T1000 (cell line): ENCODE measurements around the gene PRKCA.
"Not testable (repeated sequence)": the region's sequence is repeated elsewhere in the genome, so short reads cannot be mapped to it uniquely, and the experiment has no call there.

Experiments used
- DNase-seq: peaks from one replicate; lab custom pipeline; 2025; ENCODE audit warnings: mixed read lengths; lab: John Stamatoyannopoulos, UW

The PRKCA gene

DNA sequence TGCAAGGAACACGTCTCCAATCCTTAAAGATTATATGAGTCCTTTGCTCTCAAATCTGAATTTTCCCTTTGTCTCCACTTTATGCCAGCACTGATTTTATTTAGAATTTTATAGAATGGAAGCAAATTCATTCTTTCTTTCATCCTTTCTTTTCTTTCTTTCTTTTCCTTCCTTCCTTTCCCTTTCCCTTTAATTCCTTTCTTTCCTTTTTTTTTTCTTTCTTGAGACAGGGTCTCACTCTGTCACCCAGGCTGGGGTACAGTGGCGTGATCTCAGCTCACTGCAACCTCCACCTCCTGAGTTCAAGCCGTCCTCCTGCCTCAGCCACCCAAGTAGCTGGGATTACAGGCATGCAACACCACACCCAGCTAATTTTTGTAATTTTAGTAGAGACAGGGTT, 187.2 kb downstream of the PRKCA start:
- DNase-seq = not testable (repeated sequence)

DNA sequence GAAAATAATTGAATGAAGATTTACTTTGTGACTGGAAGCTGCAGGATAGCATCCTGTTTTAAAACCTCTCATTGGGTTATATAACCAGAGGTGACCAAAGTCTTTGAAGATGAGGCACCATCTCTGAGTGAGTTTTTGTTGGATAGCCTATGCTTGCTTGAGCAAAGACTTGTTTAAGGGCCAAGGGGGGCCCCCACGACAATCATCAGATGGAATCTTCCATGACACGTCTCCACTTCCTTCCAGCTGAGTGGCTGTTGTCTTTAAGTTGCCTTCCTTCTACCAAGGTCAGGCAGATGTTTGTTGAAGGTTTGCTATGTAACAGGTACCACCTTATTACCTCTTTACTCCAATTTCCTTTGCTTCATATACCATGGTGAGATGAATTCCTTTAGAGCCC, 188.8 kb downstream of the PRKCA start:
- no peak for DNase-seq

DNA sequence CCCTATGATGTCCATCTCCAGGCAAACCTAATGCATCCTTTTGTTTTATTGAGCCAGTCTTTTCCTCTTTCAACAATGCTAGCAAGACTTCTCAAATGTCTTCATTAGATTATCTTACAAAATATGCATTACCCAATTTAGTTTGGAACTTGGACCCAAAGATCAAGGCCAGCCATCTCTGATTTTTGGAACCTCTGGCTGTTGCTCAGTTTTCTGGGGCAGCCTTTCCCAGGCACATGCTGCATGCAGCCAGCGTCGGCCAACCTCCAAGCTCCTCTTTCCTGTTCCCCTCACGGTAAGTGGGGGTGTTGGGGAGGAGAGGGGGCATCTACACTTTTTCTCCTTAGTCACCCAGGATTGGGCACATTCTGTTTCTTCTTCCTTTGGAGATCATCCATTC, 189.3 kb downstream of the PRKCA start:
- no peak for DNase-seq

DNA sequence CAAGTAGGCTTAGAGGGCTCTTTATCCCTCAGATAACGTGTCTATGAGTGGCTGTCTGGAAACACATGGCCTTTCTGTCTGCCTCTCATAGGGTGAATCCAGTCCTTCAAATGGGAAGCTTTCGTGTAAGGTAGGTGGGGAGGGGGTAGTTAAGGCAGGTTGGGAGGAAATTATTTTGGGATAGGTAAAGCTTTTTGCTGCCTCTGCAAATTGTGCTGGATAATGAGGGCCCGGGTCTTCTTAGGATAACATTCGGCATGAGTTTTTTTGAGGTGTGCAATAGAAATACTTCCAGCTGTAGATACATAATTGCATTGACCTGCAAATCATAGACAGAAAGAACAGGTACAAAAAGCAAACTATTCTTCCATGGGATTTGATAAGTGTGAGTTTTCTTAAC, 189.7 kb downstream of the PRKCA start:
- DNase-seq = no peak

DNA sequence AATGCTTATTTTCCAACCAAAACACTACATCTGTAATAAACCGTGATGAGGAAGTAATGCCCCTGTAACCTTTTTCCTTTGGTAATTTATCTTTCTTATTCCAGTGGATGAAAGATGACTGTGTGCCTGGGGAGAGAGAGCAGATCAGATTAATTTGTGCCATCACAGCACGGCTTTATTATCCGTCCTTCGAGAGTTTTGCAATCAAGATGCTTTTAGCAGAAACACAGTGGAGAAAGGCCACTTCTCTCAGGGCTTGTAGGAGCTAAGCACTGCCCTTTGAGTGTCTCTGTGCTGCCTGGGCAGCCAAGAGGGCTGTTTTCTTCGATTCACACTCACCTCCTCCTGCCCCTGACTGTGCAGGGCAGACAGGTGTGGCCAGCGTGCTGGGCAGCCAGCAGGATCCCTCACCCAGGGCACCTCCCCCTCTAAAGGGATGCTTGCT, 190.2 kb downstream of the PRKCA start:
- DNase-seq = no peak

GRCh38 chr17:66493283-66494019, 191.0 kb downstream of the PRKCA start:
- no peak for DNase-seq

- DNase-seq = peak; percentile 50
These were observed 191.8 kb downstream of the PRKCA start for GRCh38 chr17:66494023-66494803.

- no peak for DNase-seq
These were observed 192.6 kb downstream of the PRKCA start for GRCh38 chr17:66495035-66495434.

DNA sequence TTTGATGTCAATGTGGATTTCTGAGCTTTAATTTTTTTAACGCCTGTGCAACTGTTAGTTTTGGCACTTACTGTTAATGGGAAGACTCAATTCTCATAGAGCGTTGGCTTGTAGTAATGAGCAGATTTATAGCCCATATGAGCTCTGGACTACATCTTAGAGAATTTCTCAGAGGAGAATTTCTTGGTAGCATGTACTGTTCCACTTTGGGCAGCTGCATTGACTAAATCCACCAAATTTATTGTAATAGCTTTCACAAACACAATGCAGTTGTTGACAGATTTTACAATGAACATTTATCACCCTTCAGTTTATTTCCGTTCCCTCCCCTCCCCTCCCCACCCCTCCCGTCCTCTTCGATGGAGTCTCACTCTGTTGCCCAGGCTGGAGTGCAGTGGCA, 193.9 kb downstream of the PRKCA start:
- DNase-seq = no peak

GRCh38 chr17:66498580-66498979, 196.2 kb downstream of the PRKCA start:
- no peak for DNase-seq

- DNase-seq = no peak
These were observed 204.2 kb downstream of the PRKCA start for GRCh38 chr17:66506641-66507040.

- no peak for DNase-seq
These were observed 204.9 kb downstream of the PRKCA start for GRCh38 chr17:66507103-66507923.

- DNase-seq = no peak
These were observed 205.8 kb downstream of the PRKCA start for GRCh38 chr17:66507982-66508760.

DNA sequence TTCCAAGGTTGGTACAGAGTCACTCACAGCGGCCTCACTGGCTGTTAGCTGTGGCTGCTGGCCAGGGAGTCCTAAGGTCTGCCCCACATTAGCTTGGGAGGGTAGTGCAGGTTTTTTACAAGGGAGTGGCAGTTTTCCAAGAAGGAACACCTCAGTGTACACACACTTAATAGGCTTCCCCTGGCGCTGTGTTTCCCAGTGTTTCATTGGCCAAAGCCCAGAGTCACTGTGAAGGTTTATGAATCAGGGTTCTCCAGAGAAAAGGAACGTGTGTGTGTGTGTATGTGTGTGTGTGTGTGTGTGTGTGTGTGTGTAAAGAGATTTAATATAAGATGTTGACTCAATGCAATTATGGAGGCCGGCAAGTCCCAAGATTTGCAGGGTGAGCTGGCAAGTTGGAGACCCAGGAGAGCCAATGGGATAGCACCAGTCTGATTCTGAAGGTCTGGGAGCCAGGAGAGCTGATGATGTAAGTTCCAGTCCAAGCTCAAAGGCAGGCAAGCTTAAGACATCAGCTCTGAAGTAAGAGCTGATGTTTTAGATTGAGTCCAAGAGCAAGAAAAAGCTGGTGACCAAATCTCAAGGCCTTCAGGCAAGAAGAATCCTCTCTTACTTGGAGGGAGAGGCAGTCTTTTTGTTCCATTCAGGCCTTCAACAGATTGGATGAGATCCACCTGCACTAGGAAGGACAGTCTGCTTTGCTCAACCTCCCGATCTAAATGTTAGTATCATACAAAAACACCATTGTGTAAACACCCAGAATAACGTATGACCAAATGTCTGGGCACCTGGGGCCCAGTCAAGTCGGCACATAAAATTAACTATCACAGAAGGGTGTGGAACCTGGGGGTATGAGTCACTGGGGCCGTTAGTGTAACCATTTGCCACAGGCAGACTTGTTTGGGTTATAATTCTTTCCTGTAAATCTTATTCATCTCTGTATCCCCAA, 206.8 kb downstream of the PRKCA start:
- DNase-seq = peak; percentile 70

DNA sequence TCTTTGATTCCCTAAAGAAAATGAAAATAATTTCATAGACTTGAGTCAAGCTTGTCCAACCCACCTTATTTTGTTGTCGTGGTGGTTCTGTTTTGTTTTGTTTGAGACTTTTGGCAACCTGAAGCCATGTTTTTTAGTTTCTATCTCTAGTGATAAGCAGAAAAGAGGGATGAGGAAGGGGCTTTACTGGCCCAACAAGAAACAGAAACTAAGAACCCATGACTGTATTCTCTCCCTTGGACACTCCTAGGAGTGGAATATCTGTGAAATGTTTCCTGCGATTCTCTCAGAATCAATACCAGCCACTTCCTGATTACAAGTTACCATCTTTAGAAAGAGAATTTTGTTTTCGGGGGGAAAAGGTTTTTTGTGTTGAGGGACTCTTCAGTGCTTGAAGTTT, 207.5 kb downstream of the PRKCA start:
- DNase-seq = no peak

DNA sequence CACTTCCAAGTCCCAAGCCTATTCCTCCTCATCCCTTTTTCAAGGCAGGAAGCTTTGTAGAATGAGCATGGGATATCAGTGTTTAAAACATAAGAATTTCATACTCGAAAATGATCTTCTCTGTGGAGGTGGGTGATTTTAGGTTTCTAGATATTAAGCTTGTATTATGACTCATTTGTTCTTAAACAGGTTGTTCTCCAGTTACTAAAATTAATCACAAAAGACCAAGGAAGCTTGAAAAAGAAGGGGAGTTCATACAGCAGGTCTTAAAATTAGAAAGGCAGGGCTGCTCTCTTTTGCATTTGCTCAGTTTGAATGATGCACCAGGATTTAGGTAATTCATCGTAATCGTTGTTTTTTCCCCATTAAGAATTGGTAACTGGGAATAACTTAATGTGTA, 208.7 kb downstream of the PRKCA start:
- no peak for DNase-seq

DNA sequence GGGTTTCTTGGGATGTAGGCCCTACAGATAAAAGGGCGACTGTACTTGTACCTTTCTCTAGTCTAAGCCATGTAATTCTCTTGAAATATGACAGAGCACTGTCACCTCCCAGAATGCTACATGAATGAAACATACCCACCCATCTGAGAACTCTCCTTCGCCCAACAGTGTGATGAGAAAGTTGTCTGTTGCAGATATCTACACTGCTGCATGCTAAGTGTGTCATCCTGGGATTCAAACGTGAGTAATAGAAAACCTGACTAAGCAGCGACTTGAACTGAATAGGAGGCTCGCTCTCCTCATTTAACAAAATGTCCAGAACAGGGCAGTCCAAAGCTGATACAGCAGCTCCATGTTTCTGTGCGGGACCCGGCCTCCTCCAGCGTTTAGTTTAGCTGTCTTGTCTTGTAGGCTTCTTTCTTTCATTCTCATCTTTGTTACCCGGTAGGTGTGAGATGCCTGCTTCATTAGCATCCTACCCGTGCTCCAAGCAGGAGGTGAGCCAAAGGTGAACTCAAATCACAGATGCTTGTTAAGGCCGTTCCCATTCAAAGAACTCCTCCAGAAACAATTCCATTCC, 211.9 kb downstream of the PRKCA start:
- no peak for DNase-seq

DNA sequence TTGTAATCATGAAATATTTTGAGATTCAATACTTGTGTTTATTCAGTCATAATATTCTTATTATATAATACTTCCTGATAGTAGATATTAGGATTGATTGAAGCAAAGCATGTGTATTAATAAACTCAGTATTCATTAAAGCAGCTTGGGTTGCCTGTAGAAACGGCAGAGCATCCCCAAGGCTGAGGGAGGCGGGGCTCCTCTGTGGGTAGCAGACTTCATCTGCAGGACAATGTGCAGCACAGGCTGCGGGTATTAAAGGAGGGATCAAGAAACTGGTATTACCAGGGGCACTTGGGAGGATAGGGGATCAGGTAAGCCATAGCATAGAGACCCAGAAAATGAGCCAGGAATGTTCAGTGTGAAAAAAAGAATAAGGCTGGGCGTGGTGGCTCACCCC, 213.6 kb downstream of the PRKCA start:
- no peak for DNase-seq

DNA sequence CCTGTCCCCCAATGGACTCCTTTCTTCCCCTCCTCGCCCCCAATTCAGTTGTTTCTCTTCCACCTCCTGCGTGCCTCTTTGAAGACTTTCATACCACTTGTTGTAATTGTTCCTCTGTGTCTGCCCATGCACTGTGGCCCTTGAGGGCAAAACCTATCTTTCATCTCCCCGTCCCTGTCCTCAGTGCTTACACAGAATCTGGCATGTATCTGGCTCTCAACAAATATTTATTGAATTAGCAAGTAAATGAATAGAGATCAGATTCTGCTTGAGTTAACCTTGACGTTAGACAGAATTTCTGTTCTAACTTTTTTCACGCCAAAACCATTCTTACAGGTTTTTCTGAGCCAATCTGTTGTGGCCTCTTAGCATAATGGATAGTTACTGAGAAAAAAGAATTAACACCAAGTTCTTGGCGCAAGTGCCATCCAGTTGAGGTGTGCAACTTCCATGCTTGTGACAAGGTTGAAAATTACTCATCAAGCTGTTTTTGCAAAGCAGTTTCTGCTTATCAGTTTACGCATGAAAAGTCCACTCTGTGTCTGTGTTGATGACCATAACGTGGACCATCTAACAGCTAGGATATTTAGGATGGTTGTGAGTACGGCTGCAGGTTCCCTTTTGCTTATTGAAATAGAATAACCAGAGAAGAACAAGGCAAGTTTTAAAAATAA, 215.1 kb downstream of the PRKCA start:
- no peak for DNase-seq

GRCh38 chr17:66518108-66518507, 215.7 kb downstream of the PRKCA start:
- DNase-seq = no peak
